Stimulated activated CD4-positive, alpha-beta T cell treated with anti-CD3 and anti-CD28 coated beads, Interleukin-1b, Interleukin-23, amount 100 ng/mL, for 24 hours (primary cell): ENCODE results near the gene GREB1.

Experiments
- DNase-seq, 4 experiments: peaks; one replicate each; pipeline ENCODE4 v3.0.0-alpha.2; 2020; ENCODE audit warnings: low read depth in 4 of 4, low spot score in 1 of 4

GREB1 gene

GRCh38 chr2:11539317-11540147 lies 5.7 kb downstream of the GREB1 start:
- DNase-seq = no peak

- DNase-seq = no peak
Observed at GRCh38 chr2:11540148-11540995, 6.5 kb downstream of the GREB1 start.

DNA sequence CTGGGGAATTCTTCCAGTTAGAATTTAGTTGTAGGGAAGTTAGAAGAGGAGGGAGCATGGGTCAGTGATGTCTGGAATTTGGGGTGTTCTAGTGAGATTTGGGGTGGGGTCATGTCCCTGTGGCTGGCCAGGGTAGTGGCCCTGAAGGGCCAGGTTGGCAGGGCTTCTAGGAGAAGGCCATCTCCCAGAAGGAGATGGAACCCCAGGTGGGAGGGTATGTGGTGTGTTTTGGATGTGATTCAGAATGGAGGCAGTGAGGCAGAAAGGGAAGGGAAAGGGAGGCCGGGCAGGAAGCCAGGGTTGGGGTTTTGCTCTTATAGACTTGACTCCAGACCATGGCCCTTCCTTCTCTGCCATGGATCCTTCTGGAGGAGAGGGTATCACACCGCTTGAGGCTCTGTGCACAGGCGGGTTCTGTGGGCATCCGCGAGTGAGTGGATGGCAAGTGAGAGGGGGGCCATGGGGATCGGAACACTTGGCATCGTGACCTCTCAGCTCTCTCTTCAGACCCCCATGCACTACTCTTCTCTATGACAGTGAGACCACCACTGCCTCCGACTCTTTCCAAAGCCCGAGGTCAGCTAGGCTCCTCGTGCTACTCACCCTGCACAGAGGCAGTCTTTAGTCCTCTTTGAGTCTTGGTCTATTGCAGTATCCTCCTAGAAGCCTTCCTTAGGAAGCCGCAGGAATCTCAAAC lies 7.3 kb downstream of the GREB1 start:
- no peak for DNase-seq

DNA sequence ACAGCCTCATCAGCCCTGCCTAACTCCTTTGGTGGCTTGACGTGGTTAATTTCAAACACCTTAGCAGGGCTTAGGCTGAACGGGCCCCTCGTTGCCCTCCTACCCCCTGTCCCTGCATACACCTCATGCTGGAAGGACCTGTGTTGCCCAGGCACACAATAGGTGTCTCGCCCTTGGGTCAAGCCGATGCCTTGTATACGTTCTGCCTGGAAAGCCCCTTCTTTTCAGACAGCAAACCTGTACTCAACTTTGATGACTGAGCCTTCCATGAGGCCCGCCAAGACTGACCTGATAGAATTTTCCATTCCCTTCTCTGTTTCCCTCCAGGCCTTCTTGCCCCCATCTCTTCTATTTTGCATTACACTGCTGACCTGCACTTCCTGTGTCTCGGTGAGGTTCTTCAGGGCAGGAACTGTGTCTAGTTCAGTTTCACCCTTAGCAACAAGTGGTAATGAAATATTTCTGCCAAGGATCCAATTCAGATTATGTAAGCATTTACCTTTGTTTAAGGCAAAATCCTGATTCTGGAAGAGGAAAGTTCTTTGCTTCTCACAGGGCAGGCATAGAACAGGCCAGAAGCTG lies 7.9 kb downstream of the GREB1 start:
- DNase-seq = no peak

DNA sequence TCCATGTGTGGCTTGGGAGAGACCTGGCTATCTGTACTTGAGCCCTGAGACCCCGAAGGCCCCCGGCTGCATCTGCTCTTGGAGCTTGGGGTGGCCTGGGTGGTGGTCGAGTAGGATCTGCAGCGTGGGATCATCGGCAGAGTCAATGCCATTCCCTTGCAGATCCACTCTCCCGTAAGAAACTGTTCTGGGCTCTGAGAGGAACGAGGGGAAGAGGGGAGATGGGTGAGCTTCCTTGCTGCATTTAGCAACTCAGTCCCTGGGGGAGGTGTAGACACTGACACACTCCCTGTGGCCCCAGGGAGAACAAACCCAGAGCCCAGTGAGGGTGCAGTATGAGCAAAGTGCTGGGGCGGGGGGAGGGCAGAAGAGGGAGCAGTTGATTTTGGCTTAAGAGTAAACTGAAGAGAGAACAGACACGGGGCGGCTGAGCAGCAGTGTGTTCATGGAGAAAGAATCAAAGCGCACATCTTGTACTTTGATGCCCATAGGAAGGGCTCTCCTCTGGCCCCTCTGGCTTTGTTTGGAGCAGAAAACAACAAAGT lies 8.5 kb downstream of the GREB1 start:
- DNase-seq = no peak

GRCh38 chr2:11543337-11544216 lies 9.7 kb downstream of the GREB1 start:
- no peak for DNase-seq

DNA sequence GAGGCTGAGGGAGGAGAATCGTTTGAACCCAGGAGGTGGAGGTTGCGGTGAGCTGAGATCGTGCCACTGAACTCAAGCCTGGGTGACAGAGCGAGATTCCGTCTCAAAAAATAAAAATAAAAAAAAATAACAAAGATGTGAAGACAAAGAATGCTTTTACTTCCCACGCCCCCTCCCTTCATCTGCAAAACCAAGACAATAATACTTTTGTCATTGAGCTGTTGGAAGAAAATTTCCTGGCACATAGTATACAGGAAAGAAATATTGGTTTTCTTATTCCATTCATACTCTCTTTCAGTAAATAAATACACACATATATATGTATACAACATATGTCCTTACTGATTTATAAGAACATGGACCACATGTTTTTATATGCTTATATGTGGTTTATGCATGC lies 12.2 kb downstream of the GREB1 start:
- DNase-seq = no peak

- no peak for DNase-seq
Observed at GRCh38 chr2:11547912-11548497, 14.2 kb downstream of the GREB1 start.

DNA sequence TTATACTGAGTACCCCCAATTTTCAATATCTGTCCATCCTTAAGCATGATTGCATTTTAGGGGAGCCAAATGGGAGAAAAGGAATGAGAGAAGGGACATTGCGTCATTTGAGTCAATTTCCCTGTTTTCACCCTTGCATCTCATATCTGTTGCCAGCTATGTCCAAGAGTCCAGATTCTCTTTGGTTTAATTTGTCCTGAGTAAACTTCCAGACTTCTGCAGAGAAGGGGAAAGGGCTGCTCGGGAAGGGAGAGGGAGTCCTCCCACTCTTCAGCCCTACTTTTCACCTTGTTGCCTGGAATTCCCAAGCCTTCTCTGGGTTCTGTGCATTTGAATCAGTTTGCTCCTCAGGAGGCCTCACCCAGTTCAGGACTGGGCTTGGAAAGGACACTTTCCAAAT lies 16.5 kb downstream of the GREB1 start:
- no peak for DNase-seq

DNA sequence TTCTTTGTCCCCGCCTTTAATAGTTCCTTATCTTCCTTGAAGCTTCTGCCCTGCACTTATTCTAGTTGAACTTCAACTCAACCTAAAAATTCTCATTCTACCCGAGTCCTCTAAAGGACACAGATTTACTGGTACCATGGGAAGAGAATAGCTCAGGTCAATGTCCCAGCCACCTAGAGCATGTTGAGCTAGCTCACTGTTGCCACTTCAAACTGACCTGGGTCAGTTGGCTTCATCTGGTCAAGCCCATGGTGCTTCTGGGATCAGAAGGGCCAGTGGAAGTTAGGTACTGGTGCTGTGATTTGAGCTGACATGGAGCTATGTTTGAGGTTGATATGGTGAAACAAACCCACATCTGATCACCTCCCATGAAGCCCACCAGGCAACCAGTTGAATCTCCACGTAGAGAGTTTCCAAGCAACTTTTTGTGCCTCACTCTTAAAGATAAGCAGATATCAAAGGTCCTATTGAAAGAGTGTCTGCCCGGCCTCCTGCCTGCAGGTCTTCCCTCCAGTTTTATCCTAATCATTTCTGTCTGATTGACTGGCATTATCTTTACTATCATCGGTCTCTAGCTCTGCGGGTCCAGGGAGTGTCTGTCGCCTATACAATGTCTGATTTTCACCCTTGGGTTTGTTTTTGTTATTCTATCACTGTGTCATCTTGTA lies 17.2 kb downstream of the GREB1 start:
- DNase-seq = no peak

DNA sequence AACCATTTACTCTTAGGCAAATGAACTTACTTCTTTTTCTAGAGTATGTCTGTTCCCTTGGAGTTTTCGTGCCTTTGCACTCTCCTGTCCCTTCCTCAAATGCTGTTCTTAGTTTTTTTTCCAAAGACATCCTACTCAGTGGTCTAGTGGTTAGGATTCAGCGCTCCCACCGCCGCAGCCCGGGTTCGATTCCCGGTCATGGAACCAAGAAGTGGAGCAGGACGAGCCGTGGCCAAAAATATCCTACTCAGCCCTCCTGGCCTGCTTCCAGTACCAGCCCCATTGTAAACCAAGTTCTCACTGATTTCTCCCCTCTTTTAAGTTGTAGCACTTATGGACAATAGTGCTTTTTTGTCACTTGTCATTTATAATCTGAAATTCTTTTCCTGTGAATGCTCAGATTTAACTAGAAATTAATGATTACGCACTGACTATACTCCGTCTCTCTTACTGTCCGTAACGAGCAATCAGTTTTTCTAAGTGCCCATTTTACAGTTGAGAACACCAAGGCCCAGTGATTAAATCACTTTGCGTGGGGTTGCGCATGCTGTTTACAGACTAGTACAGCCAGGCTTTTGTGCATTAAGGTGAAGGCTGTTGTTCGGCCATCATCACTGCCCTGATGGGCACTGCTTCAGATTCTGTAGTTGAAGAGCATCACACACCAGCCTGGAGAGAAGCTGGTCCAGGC lies 17.9 kb downstream of the GREB1 start:
- DNase-seq = no peak

DNA sequence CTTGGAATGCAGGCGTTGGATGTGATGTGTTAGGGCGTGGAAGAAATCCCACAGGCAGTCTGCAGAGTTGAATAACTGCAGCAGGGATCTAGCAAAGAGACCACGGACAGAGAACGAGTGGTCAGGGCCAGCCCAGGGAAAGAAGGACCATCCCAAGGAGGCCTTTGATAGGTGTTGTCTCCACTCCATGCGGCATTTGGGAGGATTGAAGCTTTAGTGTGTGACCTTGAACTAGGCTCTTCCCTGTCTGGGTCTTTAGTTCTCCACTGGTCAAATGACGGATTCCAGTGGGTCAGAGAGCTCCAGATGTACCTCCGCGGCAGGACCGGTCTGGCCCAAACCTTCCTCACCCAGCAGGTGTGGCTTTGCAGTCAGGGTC lies 18.4 kb downstream of the GREB1 start:
- DNase-seq = no peak

- no peak for DNase-seq
Observed at GRCh38 chr2:11553661-11554398, 20.0 kb downstream of the GREB1 start.

GRCh38 chr2:11554399-11554716 lies 20.5 kb downstream of the GREB1 start:
- DNase-seq = no peak

GRCh38 chr2:11556101-11556806 lies 22.4 kb downstream of the GREB1 start:
- DNase-seq = no peak

DNA sequence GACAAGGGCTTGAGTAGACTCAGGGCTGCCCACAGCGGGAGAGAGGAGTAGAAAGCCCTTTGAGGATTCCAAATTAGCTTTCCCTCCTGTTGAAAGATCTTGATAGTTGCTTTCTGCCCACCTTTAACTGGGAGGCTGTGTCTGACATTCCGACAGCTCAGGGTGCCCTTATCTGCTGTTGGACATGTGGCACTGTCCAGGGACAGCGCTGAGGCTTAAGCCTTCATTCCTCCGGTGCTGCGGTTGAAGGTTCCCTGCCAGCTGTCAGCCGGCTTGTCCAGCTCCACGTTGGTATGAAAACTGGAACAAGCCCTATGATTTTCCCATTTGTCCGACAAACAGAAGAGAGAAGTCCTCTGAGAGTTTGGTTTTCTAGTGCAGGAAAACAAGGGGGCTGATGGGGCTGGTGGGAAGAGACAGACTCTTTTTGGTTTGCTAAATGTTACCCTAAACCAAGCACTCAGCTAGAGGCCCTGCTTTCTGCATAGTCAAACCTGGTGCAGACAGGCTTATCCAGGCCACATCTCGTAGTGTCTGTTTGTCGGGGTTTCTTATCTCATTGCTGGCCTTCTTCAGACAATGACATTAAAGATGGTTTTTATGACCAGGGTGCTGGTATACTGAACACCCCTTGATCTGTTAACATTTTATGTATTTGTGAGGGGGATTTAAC lies 24.5 kb downstream of the GREB1 start:
- DNase-seq = no peak
